Natural killer cell (primary cell): ENCODE results near the gene GFOD1. TPM values are rescaled to one million over a fixed set of nuclear protein-coding genes. Genes with fewer than 3 reads are reported as not detected.

Experiments
- ATAC-seq, 3 donors: fragments of 150-1000 bp in 2 of 3; fragments of 200-7000 bp in 1 of 3; cut with Tn5 transposase; 1 replicate in 1 of 3; 2 replicates in 2 of 3; pipeline ENCODE4 v1.10.0; 2021; ENCODE audit warnings: mild to moderate bottlenecking in 2 of 3, moderate library complexity in 2 of 3
- DNase-seq, 2 donors: peaks; one replicate each; pipeline versions ENCODE4 v3.0.0 to v3.0.0-alpha.2; 2013 to 2021; ENCODE audit warnings: mixed read lengths in 1 of 2
- H3K27ac ChIP-seq: one replicate; pipeline ENCODE4 v1.5.1; 2013; ENCODE audit warnings: mild to moderate bottlenecking, low read length
- H3K27me3 ChIP-seq: one replicate; pipeline ENCODE4 v1.6.1; 2013; ENCODE audit warnings: low read length; ENCODE audit not compliant: control insufficient read depth, insufficient read depth
- H3K36me3 ChIP-seq: one replicate; pipeline ENCODE4 v1.6.1; 2013; ENCODE audit warnings: low read length; ENCODE audit not compliant: control insufficient read depth, insufficient read depth
- H3K4me1 ChIP-seq: one replicate; pipeline ENCODE4 v1.6.1; 2013; ENCODE audit warnings: low read length; ENCODE audit not compliant: control insufficient read depth, insufficient read depth
- H3K4me3 ChIP-seq: one replicate; pipeline ENCODE4 v1.5.1; 2013; ENCODE audit warnings: low read length
- H3K9me3 ChIP-seq: one replicate; pipeline ENCODE4 v1.6.1; 2013; ENCODE audit warnings: low read length; ENCODE audit not compliant: control insufficient read depth, insufficient read depth
- H3K27ac Mint-ChIP-seq, 2 donors: one replicate each; pipeline ENCODE4 v1.8.0; 2022; ENCODE audit warnings: mild to moderate bottlenecking in 2 of 2, mixed read lengths in 2 of 2, moderate library complexity in 1 of 2
- H3K27me3 Mint-ChIP-seq, 2 donors: one replicate each; pipeline ENCODE4 v1.8.0; 2022; ENCODE audit warnings: low read depth in 2 of 2, mixed read lengths in 2 of 2
- H3K36me3 Mint-ChIP-seq: one replicate; pipeline ENCODE4 v1.8.0; 2022; ENCODE audit warnings: mixed read lengths
- H3K4me1 Mint-ChIP-seq, 2 donors: one replicate each; pipeline ENCODE4 v1.8.0; 2022; ENCODE audit warnings: mixed read lengths in 2 of 2
- H3K4me3 Mint-ChIP-seq: one replicate; pipeline ENCODE4 v1.8.0; 2022; ENCODE audit warnings: mild to moderate bottlenecking, moderate library complexity, mixed read lengths
- H3K9me3 Mint-ChIP-seq, 2 donors: one replicate each; pipeline ENCODE4 v1.8.0; 2022; ENCODE audit warnings: mixed read lengths in 2 of 2
- CTCF ChIP-seq: fragments of 200-600 bp; IDR thresholded peaks from one replicate; pipeline ENCODE4 v1.8.0; 2022; ENCODE audit warnings: antibody characterized with exemption
- WGBS: methylation state at CpG from one replicate; pipeline ENCODE4 v1.1.7; 2013; ENCODE audit warnings: missing lambda C conversion rate; ENCODE audit not compliant: insufficient coverage; 5-methylcytosine and 5-hydroxymethylcytosine counted together
- intact Hi-C: fragments of 100-400 bp; cut with micrococcal nuclease; formaldehyde crosslinking; loops from one replicate; pipeline ENCODE4 v1.14.2; 2022
- total RNA-seq, 4 donors: library from RNA; stranded (reverse); fragments of 120-200 nt in 1 of 4; gene quantifications; one replicate each; pipeline versions ENCODE4 v1.2.3 to v1.2.4, GENCODE V29; 2013 to 2022

GFOD1 gene
- total RNA-seq, 3 donors from 2014 or later (not counting 1 experiment from before 2014, with no cell fraction given): 59.7 to 74.5 (median 71.2) TPM

- Mint-ChIP-seq H3K9me3 (no peaks in the 10 kb centered on the region), H3K27ac (peak overlapping the region; percentile 68 to 80), H3K4me1 (peaks cover 82 to 83% of the 10 kb centered on the region in 2 donors), H3K36me3 (no peaks in the 10 kb centered on the region), H3K27me3 (no peaks in the 10 kb centered on the region), H3K4me3 (no peak overlapping the region)
- TF ChIP-seq CTCF: no peak
- Histone ChIP-seq H3K4me3 (no peak overlapping the region), H3K4me1 (peaks cover 37% of the 10 kb centered on the region), H3K9me3 (no peaks in the 10 kb centered on the region), H3K27me3 (no peaks in the 10 kb centered on the region), H3K36me3 (peaks cover 2% of the 10 kb centered on the region), H3K27ac (no peak overlapping the region)
- DNase-seq: no peak
- intact Hi-C loops: no loop called here
- 92% methylated on average over 3 of the region's 3 CpGs for WGBS
- no peak for ATAC-seq
Observed at GRCh38 chr6:13413466-13413862, 73.9 kb downstream of the GFOD1 start.

DNA sequence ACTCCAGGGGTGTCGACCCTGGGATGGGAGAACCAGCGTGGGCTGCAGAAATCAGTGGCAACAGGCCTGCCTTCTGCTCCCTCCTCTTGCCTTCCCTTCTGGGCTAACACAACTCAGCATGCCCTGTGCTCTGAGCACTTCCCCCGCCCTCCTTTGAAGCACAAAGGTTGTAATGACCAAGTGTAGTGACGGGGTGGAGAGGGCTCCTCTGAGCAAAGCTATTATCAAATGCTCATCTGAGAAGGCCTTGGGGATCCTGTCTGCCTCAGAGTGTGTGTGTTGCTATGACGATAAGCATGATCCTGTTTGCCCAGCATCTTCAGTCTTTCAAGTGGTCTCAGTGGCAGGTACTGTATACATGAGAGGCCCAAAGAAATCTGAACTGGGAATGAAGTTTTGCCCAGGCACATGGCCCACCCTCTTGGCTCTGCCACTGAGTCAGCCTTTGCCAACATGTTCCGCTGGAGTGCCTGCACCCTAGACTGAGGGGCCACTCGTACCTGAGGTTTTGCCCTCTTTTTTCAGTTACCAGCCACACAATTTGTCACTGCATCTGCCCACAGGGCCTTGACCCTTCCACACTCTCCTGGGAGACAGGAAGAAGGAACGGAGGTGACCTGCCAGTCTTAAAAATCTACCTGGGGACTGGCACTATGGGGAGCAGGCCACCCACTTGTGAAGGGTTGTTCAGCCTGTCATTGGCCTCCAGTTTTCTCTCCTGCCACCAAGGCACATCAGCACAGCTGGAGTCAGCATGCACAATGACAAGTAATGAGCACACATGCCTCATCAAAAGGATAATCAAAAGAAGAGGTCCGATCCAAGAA lies 74.5 kb downstream of the GFOD1 start:
- no peak for DNase-seq
- no peaks in the 10 kb centered on the region for H3K9me3 Mint-ChIP-seq
- H3K4me3 Mint-ChIP-seq: no peak overlapping the region
- H3K27me3 ChIP-seq: no peaks in the 10 kb centered on the region
- no peak overlapping the region for H3K27ac ChIP-seq
- intact Hi-C loops: no loop called here
- no peak overlapping the region for H3K4me3 ChIP-seq
- no peaks in the 10 kb centered on the region for H3K36me3 Mint-ChIP-seq
- WGBS: 92% methylated on average over 9 of the region's 9 CpGs
- H3K27ac Mint-ChIP-seq: peak overlapping the region; percentile 68 to 80
- no peaks in the 10 kb centered on the region for H3K9me3 ChIP-seq
- TF ChIP-seq CTCF: no peak
- no peak for ATAC-seq
- no peaks in the 10 kb centered on the region for H3K27me3 Mint-ChIP-seq
- peaks cover 80 to 83% of the 10 kb centered on the region in 2 donors for H3K4me1 Mint-ChIP-seq
- H3K36me3 ChIP-seq: peaks cover 2% of the 10 kb centered on the region
- peaks cover 37% of the 10 kb centered on the region for H3K4me1 ChIP-seq

GRCh38 chr6:13412211-13412610 lies 75.2 kb downstream of the GFOD1 start:
- H3K27ac Mint-ChIP-seq: peak overlapping the region; percentile 68 to 80
- H3K4me1 ChIP-seq: peaks cover 38% of the 10 kb centered on the region

More at GRCh38 chr6:13412211-13412610, 75.2 kb downstream of the GFOD1 start:
- ATAC-seq: no peak
- H3K36me3 ChIP-seq: peaks cover 2% of the 10 kb centered on the region
- no peaks in the 10 kb centered on the region for H3K9me3 ChIP-seq
- 93% methylated on average over 5 of the region's 5 CpGs for WGBS
- no peaks in the 10 kb centered on the region for H3K9me3 Mint-ChIP-seq
- no peak overlapping the region for H3K4me3 Mint-ChIP-seq
- TF ChIP-seq CTCF: no peak
- H3K27me3 Mint-ChIP-seq: no peaks in the 10 kb centered on the region
- H3K27ac ChIP-seq: no peak overlapping the region
- intact Hi-C loops: no loop called here
- no peaks in the 10 kb centered on the region for H3K27me3 ChIP-seq
- H3K36me3 Mint-ChIP-seq: no peaks in the 10 kb centered on the region
- no peak for DNase-seq
- H3K4me1 Mint-ChIP-seq: peaks cover 82 to 84% of the 10 kb centered on the region in 2 donors
- H3K4me3 ChIP-seq: no peak overlapping the region
